ENCODE data around the gene REV3L.

REV3L gene

DNA sequence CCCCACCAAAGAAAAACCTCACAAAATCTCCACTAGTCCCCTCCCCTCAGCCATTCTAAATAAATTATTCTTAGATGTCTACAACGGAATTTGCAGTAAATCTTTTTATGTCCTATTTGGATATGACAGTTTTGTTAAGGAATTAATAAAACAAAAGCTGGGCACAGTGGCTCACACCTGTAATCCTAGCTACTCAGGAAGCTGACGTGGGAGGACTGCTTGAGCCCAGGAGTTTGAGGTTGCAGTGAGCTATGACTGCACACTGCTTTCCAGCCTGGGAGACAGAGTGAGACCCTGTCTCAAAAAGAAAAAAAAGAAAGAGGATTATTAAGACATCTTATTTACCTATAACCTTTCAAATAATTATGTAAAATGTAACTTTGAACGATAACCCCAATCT lies 230.3 kb downstream of the REV3L start:
- DNase-seq, result no peak

DNA sequence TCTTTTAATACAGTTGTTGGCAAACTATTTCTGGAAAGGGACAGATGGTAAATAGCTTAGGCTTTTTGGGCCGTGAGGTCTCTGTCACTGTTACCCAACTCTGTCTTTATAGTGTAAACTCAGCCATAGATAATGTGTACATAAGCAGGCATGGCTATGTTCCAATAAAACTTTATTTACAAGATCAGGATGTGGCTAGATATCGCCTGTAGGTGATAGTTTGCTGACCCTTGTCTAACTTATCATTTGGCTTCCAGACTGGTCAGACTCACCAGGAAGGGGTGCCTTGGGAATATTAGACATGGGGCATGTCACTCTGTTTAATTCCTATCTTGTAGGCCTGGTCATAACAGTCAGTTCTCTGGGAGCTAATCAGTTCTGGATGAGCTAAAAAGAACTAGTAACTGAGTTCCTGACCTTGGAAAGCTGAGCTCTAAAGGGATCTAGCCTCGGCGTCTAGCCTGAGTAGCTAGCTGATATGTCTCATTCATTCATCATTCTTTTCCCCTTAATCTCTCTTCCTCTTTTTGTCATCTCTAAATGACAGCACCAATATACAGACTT lies 232.1 kb downstream of the REV3L start:
- DNase-seq, result no peak

All from activated CD8-positive, alpha-beta memory T cell treated with anti-CD3 and anti-CD28 coated beads for 24 hours (primary cell).